ENCODE results near the gene FAM20C.

- TF ChIP-seq CTCF (conservative IDR thresholded peaks at IDR 0.05; ENCODE audit: low read depth, low read length): no peak
- TF ChIP-seq EZH2 (IDR thresholded peaks at IDR 0.05; ENCODE audit: low read length, unreplicated experiment): no peak
Measured at GRCh38 chr7:300546-301290, 108.3 kb downstream of the FAM20C start.

Measured in PC-3 (cell line).